NCI-H2107 treated with DMSO at 0.1 percent for 48 hours (cell line): ENCODE results near the gene PCDHGC5.

Experiments
- DNase-seq: peaks from one replicate; lab custom pipeline; 2025; ENCODE audit not compliant: unreplicated experiment; lab: John Stamatoyannopoulos, UW

Gene PCDHGC5

GRCh38 chr5:141490771-141491170, 1.9 kb downstream of the PCDHGC5 start:
- DNase-seq, result no peak

DNA sequence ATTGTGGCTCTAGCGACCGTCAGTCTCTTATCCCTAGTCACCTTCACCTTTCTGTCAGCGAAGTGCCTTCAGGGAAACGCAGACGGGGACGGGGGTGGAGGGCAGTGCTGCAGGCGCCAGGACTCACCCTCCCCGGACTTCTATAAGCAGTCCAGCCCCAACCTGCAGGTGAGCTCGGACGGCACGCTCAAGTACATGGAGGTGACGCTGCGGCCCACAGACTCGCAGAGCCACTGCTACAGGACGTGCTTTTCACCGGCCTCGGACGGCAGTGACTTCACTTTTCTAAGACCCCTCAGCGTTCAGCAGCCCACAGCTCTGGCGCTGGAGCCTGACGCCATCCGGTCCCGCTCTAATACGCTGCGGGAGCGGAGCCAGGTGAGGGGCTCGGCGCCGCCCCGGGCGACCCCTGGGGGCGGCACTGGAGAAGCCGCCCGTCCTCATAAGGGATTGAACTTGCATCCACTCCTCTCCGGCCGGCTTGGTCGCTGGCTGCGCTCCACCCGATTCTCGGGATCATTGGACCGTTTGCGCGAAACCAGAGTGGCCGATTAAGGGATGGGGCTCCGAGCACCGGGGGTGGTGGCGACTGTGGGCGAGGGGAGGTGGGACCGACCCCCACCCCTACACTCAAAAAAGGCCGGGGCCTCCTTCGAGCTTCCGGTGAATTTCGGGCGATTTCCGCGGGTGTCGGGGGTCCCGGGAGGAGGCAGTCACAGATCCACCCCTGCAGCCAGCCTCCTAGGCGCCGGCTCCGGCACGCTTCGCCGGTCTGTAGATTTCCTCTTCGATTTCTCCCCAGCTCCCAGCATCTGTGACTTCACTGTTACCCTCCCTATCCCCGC, 2.7 kb downstream of the PCDHGC5 start:
- DNase-seq, result no peak

DNA sequence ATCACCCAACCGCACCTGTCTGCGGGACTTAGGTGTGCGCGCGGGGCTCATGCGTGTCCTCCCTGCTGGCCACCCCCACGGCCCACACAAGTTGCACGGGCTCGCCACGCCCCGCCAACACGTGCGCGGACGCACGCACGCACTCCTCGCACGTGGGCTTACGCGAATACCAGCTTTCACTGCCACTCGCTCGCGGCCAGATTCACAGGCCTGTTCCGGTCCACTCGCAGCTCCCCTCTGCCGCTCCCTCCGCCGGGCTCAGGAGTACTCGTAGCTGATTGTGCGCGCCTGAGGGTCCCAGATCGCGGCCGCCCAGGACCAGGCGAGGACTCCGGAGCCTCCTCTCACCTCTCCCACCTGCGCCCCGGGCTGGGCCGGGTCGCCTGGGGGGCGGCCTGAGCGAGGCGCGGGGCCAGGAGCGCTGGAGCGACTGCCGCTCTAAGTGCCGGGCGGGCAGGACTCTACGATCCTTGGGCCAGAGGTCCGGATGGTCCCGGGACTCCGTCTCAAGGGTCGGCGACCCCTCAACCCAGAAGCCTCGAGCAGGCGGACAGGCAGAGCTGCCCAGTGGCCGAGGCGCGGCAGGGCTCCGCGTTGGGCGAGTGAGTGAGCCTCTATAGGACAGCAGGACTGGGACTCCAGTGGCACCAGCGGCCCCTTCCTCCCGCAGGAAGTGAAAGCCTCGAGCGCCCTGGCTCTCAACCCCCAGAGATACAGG, 3.4 kb downstream of the PCDHGC5 start:
- DNase-seq, result no peak

- no peak for DNase-seq
Measured at GRCh38 chr5:141493500-141494422, 4.9 kb downstream of the PCDHGC5 start.

GRCh38 chr5:141494761-141495452, 6.0 kb downstream of the PCDHGC5 start:
- DNase-seq, result no peak

DNA sequence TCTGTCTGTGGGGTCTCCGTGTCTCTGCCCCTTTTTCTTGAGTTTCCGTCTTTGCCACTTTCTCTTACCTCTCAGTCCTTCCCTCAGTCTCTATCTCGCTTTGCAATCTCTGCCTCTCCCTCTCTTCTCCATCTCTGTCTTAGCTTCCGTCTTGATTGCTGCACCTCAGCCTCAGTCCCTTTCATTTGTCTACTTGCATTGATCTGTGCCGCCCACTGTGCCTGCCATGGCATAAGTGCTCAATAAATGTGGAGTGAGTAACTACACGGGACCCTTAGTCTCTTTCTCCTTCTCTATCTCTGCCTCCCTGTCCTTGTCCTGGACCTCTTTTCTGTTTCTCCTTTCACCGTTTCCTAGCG, 6.6 kb downstream of the PCDHGC5 start:
- DNase-seq, result no peak

GRCh38 chr5:141496038-141496437, 7.2 kb downstream of the PCDHGC5 start:
- DNase-seq, result no peak

DNA sequence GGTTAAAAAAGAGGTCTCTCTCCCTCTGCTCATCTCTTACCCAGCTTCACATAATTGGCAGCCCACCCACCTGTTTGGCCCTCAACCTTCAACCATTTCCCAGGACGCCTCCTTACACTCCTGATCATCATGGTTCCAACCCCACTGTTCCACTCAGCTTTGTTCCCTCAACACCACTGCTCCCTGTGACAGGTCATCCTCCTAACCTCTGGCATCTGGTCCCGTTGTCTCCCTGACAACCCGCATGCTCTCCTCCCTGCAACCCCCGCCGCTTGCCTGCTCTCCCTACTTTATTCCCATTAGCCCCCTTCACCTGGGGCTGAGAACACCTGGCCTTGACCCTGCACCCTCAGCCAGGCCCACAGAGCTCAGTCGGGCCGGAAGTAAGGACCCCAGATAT, 12.9 kb downstream of the PCDHGC5 start:
- DNase-seq, result no peak

DNA sequence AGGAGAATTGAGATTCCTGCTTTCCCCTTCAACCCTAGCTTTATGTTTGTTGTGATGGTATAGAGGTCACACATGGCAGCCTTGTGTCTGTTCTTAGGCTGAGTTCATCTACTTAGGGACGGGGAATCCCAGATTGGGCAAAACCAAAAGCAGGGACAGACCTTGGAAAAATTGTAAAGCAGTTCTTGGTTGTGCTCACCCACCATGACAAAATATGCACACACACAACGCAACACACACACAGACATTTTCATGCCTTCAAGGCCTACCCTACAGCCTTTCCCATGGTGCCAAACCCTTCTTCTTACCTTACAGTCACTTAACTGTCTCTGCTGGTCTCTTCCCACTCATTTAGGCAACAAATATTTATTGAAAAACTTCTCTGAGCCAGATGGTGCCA, 14.8 kb downstream of the PCDHGC5 start:
- DNase-seq, result no peak

DNA sequence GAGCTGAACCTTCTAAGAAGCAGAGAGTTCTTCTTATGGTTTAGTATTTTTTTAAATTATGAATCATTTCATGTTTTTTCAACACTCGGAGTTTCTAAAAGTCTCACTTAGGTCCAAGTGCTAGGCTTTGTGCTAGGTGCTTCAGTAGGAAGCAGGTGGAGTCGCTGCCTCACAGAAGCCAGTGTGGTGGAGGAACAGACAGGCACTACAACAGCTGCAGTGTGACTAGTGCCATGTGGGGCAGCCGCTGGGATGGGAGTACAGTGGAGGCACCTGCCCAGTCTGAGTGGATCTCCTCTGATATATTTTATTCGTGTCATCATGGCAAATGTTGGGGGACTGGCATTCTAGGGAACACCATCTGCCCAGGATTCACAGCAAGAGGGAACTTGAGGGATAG, 15.3 kb downstream of the PCDHGC5 start:
- no peak for DNase-seq

GRCh38 chr5:141506381-141507155, 17.7 kb downstream of the PCDHGC5 start:
- DNase-seq, result no peak

DNA sequence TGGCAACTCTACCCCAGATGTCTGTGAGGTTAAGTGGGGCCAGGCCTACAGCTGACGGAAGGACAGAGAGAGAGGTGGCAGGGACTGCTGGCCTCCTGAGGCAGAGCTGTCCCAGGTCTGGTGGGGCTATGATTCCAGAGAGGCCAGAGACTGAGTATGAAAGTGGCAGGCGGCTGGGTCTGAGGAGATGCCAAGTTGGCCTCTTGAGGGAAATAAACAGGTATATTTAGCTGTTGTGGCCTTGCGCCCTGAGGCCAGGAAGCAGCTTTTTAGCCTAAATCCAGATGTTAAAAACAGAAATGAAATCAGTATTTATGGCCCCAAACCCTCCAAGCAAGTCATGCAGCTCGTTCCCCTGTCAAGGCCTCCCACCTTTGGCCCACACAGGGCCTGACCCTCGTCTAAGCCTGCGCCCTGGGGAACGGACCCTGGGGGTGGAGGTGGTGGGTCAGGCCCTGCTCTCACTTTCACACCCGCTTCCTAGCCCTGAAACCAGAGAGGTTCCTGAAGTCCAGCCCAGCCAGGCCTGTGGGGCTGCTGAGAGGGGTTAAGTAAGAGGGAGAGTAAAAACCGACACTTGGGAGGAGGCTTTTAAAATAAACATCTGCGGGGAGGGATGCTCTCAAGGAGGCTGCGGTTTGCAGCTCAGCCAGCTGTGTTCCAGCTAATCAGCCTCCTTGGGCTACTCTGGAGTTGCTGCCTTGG, 18.7 kb downstream of the PCDHGC5 start:
- DNase-seq, result no peak

DNA sequence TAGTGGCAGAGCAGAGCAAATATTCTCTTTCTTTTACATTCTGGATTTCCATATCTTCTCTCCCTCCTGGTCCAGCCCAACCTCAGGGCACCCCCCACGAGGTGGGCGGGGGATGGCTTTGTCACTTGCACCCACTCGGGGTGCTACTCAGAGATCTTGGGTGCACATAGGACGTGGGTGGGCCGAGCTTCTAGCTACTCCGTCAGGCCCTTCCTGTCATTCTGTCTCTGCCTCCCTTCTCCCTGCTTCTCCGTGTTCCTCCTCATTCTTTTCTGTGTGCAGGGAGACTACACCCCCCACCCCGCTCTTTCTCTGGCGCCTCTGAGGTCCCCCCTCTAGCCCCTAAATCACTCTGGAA, 19.5 kb downstream of the PCDHGC5 start:
- DNase-seq, result no peak

GRCh38 chr5:141508798-141509611, 20.1 kb downstream of the PCDHGC5 start:
- no peak for DNase-seq

GRCh38 chr5:141510160-141510559, 21.3 kb downstream of the PCDHGC5 start:
- DNase-seq, result no peak

DNA sequence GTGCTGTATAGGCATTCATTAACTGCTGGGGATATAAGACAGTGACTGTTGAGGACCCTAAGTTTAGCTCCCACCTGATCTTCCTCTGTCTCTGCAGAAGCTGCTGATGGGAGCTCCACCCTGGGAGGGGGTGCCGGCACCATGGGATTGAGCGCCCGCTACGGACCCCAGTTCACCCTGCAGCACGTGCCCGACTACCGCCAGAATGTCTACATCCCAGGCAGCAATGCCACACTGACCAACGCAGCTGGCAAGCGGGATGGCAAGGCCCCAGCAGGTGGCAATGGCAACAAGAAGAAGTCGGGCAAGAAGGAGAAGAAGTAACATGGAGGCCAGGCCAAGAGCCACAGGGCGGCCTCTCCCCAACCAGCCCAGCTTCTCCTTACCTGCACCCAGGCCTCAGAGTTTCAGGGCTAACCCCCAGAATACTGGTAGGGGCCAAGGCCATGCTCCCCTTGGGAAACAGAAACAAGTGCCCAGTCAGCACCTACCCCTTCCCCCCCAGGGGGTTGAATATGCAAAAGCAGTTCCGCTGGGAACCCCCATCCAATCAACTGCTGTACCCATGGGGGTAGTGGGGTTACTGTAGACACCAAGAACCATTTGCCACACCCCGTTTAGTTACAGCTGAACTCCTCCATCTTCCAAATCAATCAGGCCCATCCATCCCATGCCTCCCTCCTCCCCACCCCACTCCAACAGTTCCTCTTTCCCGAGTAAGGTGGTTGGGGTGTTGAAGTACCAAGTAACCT, 22.1 kb downstream of the PCDHGC5 start:
- no peak for DNase-seq

DNA sequence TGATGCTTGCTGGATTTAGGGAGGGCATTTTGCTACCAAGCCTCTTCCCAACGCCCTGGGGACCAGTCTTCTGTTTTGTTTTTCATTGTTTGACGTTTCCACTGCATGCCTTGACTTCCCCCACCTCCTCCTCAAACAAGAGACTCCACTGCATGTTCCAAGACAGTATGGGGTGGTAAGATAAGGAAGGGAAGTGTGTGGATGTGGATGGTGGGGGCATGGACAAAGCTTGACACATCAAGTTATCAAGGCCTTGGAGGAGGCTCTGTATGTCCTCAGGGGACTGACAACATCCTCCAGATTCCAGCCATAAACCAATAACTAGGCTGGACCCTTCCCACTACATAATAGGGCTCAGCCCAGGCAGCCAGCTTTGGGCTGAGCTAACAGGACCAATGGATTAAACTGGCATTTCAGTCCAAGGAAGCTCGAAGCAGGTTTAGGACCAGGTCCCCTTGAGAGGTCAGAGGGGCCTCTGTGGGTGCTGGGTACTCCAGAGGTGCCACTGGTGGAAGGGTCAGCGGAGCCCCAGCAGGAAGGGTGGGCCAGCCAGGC, 23.0 kb downstream of the PCDHGC5 start:
- no peak for DNase-seq
